LNCaP clone FGC (cell line): ENCODE measurements around the gene NEB.

Experiments used
- DNase-seq: peaks from one replicate; pipeline ENCODE4 v3.0.0-alpha.2; 2011; ENCODE audit warnings: low read depth
- H3K4me3 ChIP-seq: 2 replicates; pipeline ENCODE4 v1.5.1; 2011; ENCODE audit warnings: mild to moderate bottlenecking, low read depth, low read length, control low read depth
- TF ChIP-seq, protein P1 (sequence below): IDR thresholded peaks from 2 replicates; pipeline ENCODE4 v1.5.1; 2012; ENCODE audit warnings: mild to moderate bottlenecking; ENCODE audit not compliant: control insufficient read depth, insufficient read depth; ENCODE audit errors: extremely low read depth

NEB gene

GRCh38 chr2:151627353-151627752 lies 106.9 kb downstream of the NEB start:
- no peak for DNase-seq
- TF ChIP-seq, protein P1, sequence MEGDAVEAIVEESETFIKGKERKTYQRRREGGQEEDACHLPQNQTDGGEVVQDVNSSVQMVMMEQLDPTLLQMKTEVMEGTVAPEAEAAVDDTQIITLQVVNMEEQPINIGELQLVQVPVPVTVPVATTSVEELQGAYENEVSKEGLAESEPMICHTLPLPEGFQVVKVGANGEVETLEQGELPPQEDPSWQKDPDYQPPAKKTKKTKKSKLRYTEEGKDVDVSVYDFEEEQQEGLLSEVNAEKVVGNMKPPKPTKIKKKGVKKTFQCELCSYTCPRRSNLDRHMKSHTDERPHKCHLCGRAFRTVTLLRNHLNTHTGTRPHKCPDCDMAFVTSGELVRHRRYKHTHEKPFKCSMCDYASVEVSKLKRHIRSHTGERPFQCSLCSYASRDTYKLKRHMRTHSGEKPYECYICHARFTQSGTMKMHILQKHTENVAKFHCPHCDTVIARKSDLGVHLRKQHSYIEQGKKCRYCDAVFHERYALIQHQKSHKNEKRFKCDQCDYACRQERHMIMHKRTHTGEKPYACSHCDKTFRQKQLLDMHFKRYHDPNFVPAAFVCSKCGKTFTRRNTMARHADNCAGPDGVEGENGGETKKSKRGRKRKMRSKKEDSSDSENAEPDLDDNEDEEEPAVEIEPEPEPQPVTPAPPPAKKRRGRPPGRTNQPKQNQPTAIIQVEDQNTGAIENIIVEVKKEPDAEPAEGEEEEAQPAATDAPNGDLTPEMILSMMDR = no peak
- no peak overlapping the region for H3K4me3 ChIP-seq

- TF ChIP-seq, protein P1 = no peak
- no peak overlapping the region for H3K4me3 ChIP-seq
- DNase-seq = no peak
These were observed 110.0 kb downstream of the NEB start for GRCh38 chr2:151624271-151624670.

- TF ChIP-seq, protein P1 = no peak
- H3K4me3 ChIP-seq = no peak overlapping the region
- no peak for DNase-seq
These were observed 110.6 kb downstream of the NEB start for GRCh38 chr2:151623631-151624030.

- DNase-seq = no peak
- H3K4me3 ChIP-seq = no peak overlapping the region
- TF ChIP-seq, protein P1 = no peak
These were observed 113.5 kb downstream of the NEB start for GRCh38 chr2:151620761-151621160.

- no peak for DNase-seq
- TF ChIP-seq, protein P1 = no peak
- no peak overlapping the region for H3K4me3 ChIP-seq
These were observed 114.8 kb downstream of the NEB start for GRCh38 chr2:151619337-151619989.

- H3K4me3 ChIP-seq = no peak overlapping the region
- DNase-seq = no peak
- TF ChIP-seq, protein P1 = no peak
These were observed 117.4 kb downstream of the NEB start for GRCh38 chr2:151616760-151617339.
